ENCODE data around the gene OS9.

GRCh38 chr12:57723630-57723962 lies 29.7 kb downstream of the OS9 start:
- TF ChIP-seq, protein P1, sequence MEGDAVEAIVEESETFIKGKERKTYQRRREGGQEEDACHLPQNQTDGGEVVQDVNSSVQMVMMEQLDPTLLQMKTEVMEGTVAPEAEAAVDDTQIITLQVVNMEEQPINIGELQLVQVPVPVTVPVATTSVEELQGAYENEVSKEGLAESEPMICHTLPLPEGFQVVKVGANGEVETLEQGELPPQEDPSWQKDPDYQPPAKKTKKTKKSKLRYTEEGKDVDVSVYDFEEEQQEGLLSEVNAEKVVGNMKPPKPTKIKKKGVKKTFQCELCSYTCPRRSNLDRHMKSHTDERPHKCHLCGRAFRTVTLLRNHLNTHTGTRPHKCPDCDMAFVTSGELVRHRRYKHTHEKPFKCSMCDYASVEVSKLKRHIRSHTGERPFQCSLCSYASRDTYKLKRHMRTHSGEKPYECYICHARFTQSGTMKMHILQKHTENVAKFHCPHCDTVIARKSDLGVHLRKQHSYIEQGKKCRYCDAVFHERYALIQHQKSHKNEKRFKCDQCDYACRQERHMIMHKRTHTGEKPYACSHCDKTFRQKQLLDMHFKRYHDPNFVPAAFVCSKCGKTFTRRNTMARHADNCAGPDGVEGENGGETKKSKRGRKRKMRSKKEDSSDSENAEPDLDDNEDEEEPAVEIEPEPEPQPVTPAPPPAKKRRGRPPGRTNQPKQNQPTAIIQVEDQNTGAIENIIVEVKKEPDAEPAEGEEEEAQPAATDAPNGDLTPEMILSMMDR (IDR thresholded peaks at IDR 0.05; ENCODE audit: borderline replicate concordance, extremely low read depth, low read length, poor library complexity, severe bottlenecking) = no peak
- no peak for TF ChIP-seq EZH2 (IDR thresholded peaks at IDR 0.05; ENCODE audit: borderline replicate concordance, low read depth, low read length, severe bottlenecking)

Measured in DND-41 (cell line).